Aortic smooth muscle cell (primary cell): ENCODE data around the gene NME2. TPM values are rescaled to one million over a fixed set of nuclear protein-coding genes. Genes with fewer than 3 reads are reported as not detected.

Experiments
- total RNA-seq: library from RNA; depleted of rRNA; stranded (reverse); fragments of >200 nt; gene quantifications from 2 replicates; pipeline ENCODE4 v1.2.3, GENCODE V29; 2014

Gene NME2
- 710 and 713 TPM in 2 replicates for total RNA-seq

DNA sequence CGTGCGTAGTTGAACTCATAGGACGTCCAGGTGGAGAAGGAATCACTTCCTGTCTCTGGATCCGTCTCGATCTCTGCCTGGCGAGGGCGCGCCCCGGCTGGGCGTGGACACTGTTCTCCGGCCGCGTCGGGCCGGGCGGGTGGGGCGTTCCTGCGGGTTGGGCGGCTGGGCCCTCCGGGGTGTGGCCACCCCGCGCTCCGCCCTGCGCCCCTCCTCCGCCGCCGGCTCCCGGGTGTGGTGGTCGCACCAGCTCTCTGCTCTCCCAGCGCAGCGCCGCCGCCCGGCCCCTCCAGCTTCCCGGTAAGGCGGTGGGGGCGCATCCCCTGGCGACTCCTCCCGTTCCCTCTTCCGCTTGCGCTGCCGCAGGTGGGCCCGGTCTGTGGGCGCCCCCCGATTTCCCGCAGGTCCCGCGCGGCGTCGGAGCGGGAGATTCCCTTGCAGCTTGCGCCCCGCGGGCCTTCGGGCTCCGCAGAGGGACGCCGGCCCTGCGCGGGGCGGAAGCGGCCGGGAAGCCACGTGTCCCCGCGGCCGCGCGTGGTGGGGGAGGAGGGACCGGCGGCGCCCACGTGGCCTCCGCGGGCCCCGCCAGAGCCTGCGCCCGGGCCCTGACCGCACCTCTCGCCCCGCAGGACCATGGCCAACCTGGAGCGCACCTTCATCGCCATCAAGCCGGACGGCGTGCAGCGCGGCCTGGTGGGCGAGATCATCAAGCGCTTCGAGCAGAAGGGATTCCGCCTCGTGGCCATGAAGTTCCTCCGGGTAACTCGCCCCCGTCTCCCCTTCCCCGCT, at the start of gene NME2:
Gene NME2, plus strand, starts transcription at position 214 of the 789 bp plus-strand sequence. Its CDS starts 420 bp downstream, at position 634.

DNA sequence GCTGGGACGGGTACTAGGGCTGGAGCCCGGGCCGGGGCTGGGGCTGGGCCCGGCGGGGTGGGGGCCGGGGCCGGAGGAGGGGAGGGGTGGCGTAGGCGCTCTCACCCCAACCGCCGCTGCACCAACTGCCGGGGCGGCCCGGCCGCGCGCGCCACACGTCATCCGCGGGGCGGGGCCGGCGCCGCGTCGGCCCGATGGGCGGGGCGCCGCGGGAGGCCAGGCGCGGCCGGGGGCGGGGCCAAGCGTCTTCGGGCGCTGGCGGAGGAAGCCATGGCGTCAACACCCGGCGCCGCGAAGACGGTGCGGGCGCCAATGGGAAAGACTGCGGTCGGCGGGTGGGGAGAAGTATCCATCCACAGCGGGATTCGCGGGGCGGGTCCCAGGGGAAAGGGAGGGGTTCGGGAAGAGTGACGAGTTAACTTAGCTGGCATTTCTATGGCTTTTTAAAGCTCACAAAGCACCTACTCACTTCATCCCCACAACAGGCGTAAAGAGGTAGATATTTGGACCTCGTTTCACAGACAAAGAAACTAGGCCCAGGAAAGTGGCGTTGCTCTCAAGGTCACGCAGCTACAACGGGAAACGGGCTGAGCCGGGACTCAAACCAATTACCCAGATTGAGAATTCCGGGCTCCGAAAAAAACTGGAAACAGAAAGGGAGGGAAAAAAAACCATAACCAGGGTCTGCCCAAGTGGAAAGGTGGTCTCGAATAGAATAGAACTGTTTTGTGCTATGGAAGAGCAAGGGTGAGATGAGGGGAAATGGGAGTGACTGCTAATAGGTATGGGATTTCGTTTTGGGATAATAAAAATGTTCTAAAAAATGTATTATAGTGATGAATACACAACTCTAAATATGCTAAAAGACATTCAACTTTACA, 45.2 kb upstream of the NME2 start, which contains the start of gene SPAG9:
Gene SPAG9, minus strand, starts transcription at position 130 of the 881 bp plus-strand sequence. CDS start 212 bp downstream, outside the sequence.

DNA sequence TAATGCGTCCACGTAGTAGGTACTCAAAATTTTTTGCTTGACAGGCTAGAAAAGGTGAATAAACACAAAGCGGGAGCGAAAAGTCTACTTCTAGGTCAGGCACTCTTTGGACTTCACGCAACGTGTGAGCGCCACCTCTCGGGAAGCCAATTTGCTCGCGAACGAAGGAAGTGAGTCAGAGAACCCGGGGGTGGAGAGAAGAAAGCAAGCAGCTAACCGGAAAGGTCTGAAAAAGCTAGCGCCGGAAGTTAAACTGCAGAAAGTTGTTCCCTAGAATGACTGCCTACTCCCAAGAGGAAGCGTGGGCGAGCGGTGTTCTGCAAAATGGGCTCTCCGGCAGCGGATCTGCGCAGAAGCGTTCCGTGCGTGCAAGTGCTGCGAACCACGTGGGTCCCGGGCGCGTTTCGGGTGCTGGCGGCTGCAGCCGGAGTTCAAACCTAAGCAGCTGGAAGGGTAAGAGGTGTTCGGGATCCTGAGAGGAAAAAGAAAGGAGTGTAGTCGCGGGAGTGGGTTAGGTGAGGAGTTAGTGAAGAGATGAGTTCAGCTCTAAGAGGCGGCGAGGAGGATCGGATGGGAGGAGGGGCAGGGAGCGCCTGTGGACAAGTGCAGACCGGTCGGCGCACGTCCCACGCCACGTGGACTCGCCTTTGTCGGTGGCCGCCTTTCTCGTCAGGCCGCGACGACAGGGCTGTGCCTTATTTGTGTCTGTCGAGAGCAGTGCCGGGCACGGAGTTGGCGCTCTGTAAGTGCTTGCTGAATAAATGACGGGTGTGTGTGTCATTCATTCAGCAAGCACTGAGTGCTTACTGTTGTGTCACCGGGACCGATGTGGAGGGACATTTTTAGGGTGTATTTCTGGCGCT, 12.8 kb upstream of the NME2 start, which contains the start of gene NME1:
Gene NME1, plus strand, starts transcription at position 350 of the 863 bp plus-strand sequence. CDS start 2,096 bp downstream, outside the sequence.

Other genes with a start within 250 kb of the NME2 start
- 244 and 255 TPM in 2 replicates for gene SPAG9, start 45.5 kb upstream of the NME2 start, total RNA-seq
- gene NME1, start 12.9 kb upstream of the NME2 start, total RNA-seq, result 121 and 153 TPM in 2 replicates
- gene MBTD1, start 93.6 kb downstream of the NME2 start, total RNA-seq, result 8.5 and 10.4 TPM in 2 replicates
- 35.8 and 42.3 TPM in 2 replicates for gene UTP18, start 94.1 kb downstream of the NME2 start, total RNA-seq